SK-N-SH treated with all-trans-retinoic acid at 6 μM for 48 hours (cell line): ENCODE data around the gene FRMD1.

Source experiments
- ATAC-seq: fragments of 200-7000 bp; cut with Tn5 transposase; 3 replicates; pipeline ENCODE4 v1.9.1; 2020; ENCODE audit warnings: mild to moderate bottlenecking, moderate library complexity
- ARNTL ChIP-seq: fragments of 450-650 bp; formaldehyde crosslinking; IDR thresholded peaks from 2 replicates; pipeline ENCODE4 v1.5.0; 2020; ENCODE audit warnings: low read depth, mild to moderate bottlenecking, moderate library complexity, borderline replicate concordance
- BACH2 ChIP-seq: fragments of 250-450 bp; sonication (Bioruptor Pico); IDR thresholded peaks from 2 replicates; pipeline ENCODE4 v1.9.0; 2021; ENCODE audit warnings: mild to moderate bottlenecking, borderline replicate concordance
- CREB5 ChIP-seq: fragments of 250-450 bp; sonication (Bioruptor Pico); IDR thresholded peaks from 2 replicates; pipeline ENCODE4 v1.5.1; 2020; ENCODE audit warnings: low read depth, mild to moderate bottlenecking, moderate library complexity
- CSRNP3 ChIP-seq: fragments of 250-450 bp; sonication (Bioruptor Pico); IDR thresholded peaks from 2 replicates; pipeline ENCODE4 v1.5.1; 2021; ENCODE audit warnings: mild to moderate bottlenecking, moderate library complexity
- ESRRG ChIP-seq: fragments of 250-450 bp; sonication (Bioruptor Pico); IDR thresholded peaks from 2 replicates; pipeline ENCODE4 v1.6.1; 2021; ENCODE audit warnings: mild to moderate bottlenecking
- GLIS3 ChIP-seq: fragments of 250-450 bp; sonication (Bioruptor Pico); IDR thresholded peaks from 2 replicates; pipeline ENCODE4 v1.5.0; 2020; ENCODE audit warnings: mild to moderate bottlenecking, moderate library complexity
- ISL1 ChIP-seq: fragments of 250-450 bp; sonication (Bioruptor Pico); IDR thresholded peaks from 2 replicates; pipeline ENCODE4 v2.1.2; 2022; ENCODE audit warnings: mild to moderate bottlenecking, moderate library complexity
- OSR1 ChIP-seq: fragments of 250-450 bp; sonication (Bioruptor Pico); IDR thresholded peaks from 2 replicates; pipeline ENCODE4 v1.8.0; 2022; ENCODE audit warnings: moderate library complexity, mild to moderate bottlenecking, inconsistent platforms
- PATZ1 ChIP-seq: fragments of 250-450 bp; sonication (Bioruptor Pico); IDR thresholded peaks from 2 replicates; pipeline ENCODE4 v1.8.0; 2020; ENCODE audit warnings: mild to moderate bottlenecking, moderate library complexity, borderline replicate concordance
- RARB ChIP-seq: fragments of 250-450 bp; sonication (Bioruptor Pico); IDR thresholded peaks from 2 replicates; pipeline ENCODE4 v1.8.0; 2021; ENCODE audit warnings: mild to moderate bottlenecking, moderate library complexity
- SNAI2 ChIP-seq: fragments of 250-450 bp; sonication (Bioruptor Pico); IDR thresholded peaks from 2 replicates; pipeline ENCODE4 v1.5.0; 2020; ENCODE audit warnings: mild to moderate bottlenecking, moderate library complexity
- TOX ChIP-seq: fragments of 250-450 bp; sonication (Bioruptor Pico); IDR thresholded peaks from 2 replicates; pipeline ENCODE4 v1.8.0; 2021; ENCODE audit warnings: mild to moderate bottlenecking, moderate library complexity, borderline replicate concordance
- ZC3H10 ChIP-seq: fragments of 250-450 bp; sonication (Bioruptor Pico); IDR thresholded peaks from 2 replicates; pipeline ENCODE4 v1.5.1; 2021; ENCODE audit warnings: mild to moderate bottlenecking, moderate library complexity
- ZFP3 ChIP-seq: fragments of 250-450 bp; sonication (Bioruptor Pico); IDR thresholded peaks from 2 replicates; pipeline ENCODE4 v1.5.0; 2020; ENCODE audit warnings: mild to moderate bottlenecking, moderate library complexity
- ZFP30 ChIP-seq: fragments of 450-650 bp; formaldehyde crosslinking; IDR thresholded peaks from 2 replicates; pipeline ENCODE4 v1.5.0; 2022; ENCODE audit warnings: mild to moderate bottlenecking, moderate library complexity
- ZNF70 ChIP-seq: fragments of 450-650 bp; formaldehyde crosslinking; IDR thresholded peaks from 2 replicates; pipeline ENCODE4 v1.5.0; 2020; ENCODE audit warnings: mild to moderate bottlenecking, moderate library complexity
- ZNF8 ChIP-seq: fragments of 450-650 bp; formaldehyde crosslinking; IDR thresholded peaks from 2 replicates; pipeline ENCODE4 v1.5.0; 2020; ENCODE audit warnings: mild to moderate bottlenecking, moderate library complexity
- TF ChIP-seq, protein P1 (sequence below): fragments of 250-450 bp; sonication (Bioruptor Pico); IDR thresholded peaks from 2 replicates; pipeline ENCODE4 v1.5.0; 2020; ENCODE audit warnings: mild to moderate bottlenecking, moderate library complexity
- TF ChIP-seq, protein P2 (sequence below): fragments of 250-450 bp; sonication (Bioruptor Pico); IDR thresholded peaks from 2 replicates; pipeline ENCODE4 v1.8.0; 2021; ENCODE audit warnings: low read depth, mild to moderate bottlenecking, moderate library complexity, borderline replicate concordance

The FRMD1 gene

DNA sequence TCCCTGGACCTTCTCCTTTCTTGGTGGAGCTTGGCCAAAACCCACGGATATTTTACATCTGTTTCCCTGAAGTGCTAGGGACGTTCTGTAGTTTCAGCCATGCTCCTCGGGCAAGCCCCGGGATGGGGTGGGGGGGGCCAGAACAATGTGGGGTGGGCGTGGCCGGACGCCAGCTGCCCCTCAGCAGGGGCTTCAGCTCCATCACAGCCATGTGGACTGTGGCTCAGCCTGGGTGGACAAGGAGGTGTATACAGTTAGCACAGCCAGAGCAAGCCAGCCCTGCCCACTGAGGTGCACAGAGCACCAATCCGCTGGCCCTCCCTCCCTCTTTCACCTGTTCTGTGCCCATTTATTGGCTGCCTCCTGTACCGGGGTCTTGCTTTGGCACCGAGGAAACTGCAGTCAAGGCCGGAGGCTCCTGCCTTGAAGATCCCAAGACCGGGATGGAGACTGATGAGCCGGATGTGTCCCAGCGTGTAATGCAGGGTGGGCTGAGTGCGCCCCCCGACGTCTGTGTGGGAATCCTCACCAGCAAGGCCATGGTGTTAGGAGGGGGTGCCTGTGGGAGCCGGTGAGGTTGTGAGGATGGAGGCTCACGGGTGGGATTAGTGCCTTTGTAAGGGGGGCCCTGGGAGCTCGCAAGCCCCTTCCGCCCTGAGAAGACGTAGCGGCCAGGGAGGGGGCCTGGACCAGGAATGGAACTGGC, 28.0 kb downstream of the FRMD1 start:
- no peak for TF ChIP-seq ZNF70 (CRISPR knock-in tag)
- TF ChIP-seq, all 23 proteins: peak for 0

DNA sequence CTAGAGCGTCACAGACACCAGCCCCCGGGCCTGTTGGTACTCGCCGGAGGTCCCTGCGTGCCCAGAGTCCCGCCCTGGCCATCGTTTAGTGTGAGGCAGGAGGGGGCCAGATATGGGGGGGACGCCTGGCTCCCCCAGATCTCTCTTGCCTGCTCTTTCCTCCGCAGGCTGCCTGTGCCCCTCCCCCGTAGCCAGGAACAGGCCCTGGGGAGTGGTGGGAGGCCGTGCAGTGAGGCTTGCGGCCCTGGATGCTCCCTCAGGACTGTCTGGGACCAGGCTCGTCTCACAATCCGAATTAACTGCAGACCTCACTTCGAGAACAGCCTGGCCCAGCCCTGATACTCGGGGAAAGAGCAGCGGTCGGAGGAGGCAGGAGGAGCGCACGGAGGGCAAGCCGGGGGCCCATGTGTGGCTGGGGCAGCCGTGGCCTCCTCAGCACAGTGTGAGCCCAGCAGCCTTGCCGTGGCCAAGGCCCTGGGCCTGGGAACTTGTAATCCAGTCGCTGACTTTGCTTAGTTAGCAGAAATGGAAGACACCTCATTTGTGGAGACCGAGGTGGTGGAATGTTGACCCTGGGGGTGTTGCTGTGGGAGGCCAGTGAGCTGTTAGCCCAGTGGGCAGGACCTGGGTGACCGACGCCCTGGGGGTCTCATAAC, 28.7 kb downstream of the FRMD1 start:
- ATAC-seq = no peak
- TF ChIP-seq ESRRG (CRISPR knock-in tag) = no peak
- no peak for TF ChIP-seq ARNTL
- TF ChIP-seq ISL1 (CRISPR knock-in tag) = no peak
- TF ChIP-seq ZFP3 = no peak
- TF ChIP-seq TOX = no peak
- TF ChIP-seq CSRNP3 (CRISPR knock-in tag) = no peak
- no peak for TF ChIP-seq RARB
- no peak for TF ChIP-seq GLIS3 (CRISPR knock-in tag)
- TF ChIP-seq ZC3H10 (CRISPR knock-in tag) = no peak
- no peak for TF ChIP-seq ZFP30 (CRISPR knock-in tag)
- no peak for TF ChIP-seq ZNF70 (CRISPR knock-in tag)
- no peak for TF ChIP-seq BACH2 (CRISPR knock-in tag)
- TF ChIP-seq CREB5 (CRISPR knock-in tag) = no peak
- TF ChIP-seq, protein P1, sequence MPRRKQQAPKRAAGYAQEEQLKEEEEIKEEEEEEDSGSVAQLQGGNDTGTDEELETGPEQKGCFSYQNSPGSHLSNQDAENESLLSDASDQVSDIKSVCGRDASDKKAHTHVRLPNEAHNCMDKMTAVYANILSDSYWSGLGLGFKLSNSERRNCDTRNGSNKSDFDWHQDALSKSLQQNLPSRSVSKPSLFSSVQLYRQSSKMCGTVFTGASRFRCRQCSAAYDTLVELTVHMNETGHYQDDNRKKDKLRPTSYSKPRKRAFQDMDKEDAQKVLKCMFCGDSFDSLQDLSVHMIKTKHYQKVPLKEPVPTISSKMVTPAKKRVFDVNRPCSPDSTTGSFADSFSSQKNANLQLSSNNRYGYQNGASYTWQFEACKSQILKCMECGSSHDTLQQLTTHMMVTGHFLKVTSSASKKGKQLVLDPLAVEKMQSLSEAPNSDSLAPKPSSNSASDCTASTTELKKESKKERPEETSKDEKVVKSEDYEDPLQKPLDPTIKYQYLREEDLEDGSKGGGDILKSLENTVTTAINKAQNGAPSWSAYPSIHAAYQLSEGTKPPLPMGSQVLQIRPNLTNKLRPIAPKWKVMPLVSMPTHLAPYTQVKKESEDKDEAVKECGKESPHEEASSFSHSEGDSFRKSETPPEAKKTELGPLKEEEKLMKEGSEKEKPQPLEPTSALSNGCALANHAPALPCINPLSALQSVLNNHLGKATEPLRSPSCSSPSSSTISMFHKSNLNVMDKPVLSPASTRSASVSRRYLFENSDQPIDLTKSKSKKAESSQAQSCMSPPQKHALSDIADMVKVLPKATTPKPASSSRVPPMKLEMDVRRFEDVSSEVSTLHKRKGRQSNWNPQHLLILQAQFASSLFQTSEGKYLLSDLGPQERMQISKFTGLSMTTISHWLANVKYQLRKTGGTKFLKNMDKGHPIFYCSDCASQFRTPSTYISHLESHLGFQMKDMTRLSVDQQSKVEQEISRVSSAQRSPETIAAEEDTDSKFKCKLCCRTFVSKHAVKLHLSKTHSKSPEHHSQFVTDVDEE (CRISPR knock-in tag) = no peak
- no peak for TF ChIP-seq OSR1

More for the DNA sequence above, 28.0 kb downstream of the FRMD1 start:
- ATAC-seq = no peak

DNA sequence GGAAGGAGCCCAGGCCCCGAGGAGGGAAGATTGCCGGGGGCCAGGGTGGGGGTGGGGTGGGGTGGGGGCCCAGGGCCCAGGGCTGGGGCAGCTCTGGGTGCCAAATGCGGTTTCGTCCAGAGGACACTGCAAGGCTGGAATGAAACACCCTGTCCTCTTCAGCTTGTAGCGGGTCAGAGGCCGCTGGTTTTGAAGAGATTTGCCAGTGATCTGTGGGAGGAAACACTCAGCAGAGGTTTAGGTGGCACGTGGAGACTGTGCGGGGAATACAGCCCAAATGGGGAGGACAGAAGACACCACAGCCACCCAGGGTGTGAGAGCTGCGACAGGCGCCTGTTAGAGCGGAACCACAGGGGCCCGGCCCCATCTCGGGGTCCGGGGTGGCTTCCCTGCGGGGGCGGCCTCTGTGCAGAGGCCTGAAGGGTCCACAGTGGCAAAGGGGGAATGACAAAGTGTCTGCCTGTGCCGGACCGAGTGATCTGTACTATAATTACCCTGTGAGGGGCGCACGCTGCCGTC, 29.2 kb downstream of the FRMD1 start:
- TF ChIP-seq ZNF8 (CRISPR knock-in tag) = no peak
- TF ChIP-seq ZNF70 (CRISPR knock-in tag) = no peak
- TF ChIP-seq GLIS3 (CRISPR knock-in tag) = no peak
- TF ChIP-seq BACH2 (CRISPR knock-in tag) = no peak
- TF ChIP-seq SNAI2 = no peak
- no peak for TF ChIP-seq CSRNP3 (CRISPR knock-in tag)
- TF ChIP-seq ARNTL = no peak
- TF ChIP-seq, protein P2, sequence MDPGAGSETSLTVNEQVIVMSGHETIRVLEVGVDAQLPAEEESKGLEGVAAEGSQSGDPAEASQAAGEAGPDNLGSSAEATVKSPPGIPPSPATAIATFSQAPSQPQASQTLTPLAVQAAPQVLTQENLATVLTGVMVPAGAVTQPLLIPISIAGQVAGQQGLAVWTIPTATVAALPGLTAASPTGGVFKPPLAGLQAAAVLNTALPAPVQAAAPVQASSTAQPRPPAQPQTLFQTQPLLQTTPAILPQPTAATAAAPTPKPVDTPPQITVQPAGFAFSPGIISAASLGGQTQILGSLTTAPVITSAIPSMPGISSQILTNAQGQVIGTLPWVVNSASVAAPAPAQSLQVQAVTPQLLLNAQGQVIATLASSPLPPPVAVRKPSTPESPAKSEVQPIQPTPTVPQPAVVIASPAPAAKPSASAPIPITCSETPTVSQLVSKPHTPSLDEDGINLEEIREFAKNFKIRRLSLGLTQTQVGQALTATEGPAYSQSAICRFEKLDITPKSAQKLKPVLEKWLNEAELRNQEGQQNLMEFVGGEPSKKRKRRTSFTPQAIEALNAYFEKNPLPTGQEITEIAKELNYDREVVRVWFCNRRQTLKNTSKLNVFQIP (CRISPR knock-in tag) = no peak
- TF ChIP-seq ZFP30 (CRISPR knock-in tag) = no peak
- TF ChIP-seq ZFP3 = no peak
- no peak for TF ChIP-seq PATZ1 (CRISPR knock-in tag)
- no peak for ATAC-seq
